Measurements from ENCODE around the gene STAT2. TPM values are rescaled to one million over a fixed set of nuclear protein-coding genes. Genes with fewer than 3 reads are reported as not detected.

Gene STAT2
- total RNA-seq, 2 donors from 2014 or later = 161 to 192 TPM

- DNase-seq (ENCODE audit: low spot score) = no peak
- no peak overlapping the region for H3K4me3 ChIP-seq
Measured at GRCh38 chr12:56382611-56383010, 22.7 kb upstream of the STAT2 start.

GRCh38 chr12:56377989-56378316, 18.0 kb upstream of the STAT2 start:
- ATAC-seq (ENCODE audit: insufficient number of reproducible peaks, low FRiP score, low read depth) (no peak), DNase-seq (ENCODE audit: low spot score) (no peak)
- Histone ChIP-seq H3K9me3 (no peaks in the 10 kb centered on the region), H3K4me3 (no peak overlapping the region), H3K4me1 (ENCODE audit: control insufficient read depth in 1 of 2, low read depth in 2 of 2) (no peaks in the 10 kb centered on the region), H3K36me3 (no peaks in the 10 kb centered on the region), H3K27ac (no peak overlapping the region), H3K27me3 (replicated peaks; ENCODE audit: insufficient read depth) (no peaks in the 10 kb centered on the region)
- TF ChIP-seq CTCF (IDR thresholded peaks at IDR 0.05) = no peak

More at GRCh38 chr12:56382611-56383010, 22.7 kb upstream of the STAT2 start:
- H3K27me3 ChIP-seq (replicated peaks; ENCODE audit: insufficient read depth) = no peaks in the 10 kb centered on the region
- no peak for TF ChIP-seq CTCF (IDR thresholded peaks at IDR 0.05)
- H3K36me3 ChIP-seq = no peaks in the 10 kb centered on the region
- no peak for ATAC-seq (ENCODE audit: insufficient number of reproducible peaks, low FRiP score, low read depth)
- H3K9me3 ChIP-seq = no peaks in the 10 kb centered on the region
- no peak overlapping the region for H3K27ac ChIP-seq
- no peaks in the 10 kb centered on the region for H3K4me1 ChIP-seq (ENCODE audit: control insufficient read depth in 1 of 2, low read depth in 2 of 2)

GRCh38 chr12:56377310-56377988, 17.5 kb upstream of the STAT2 start:
- Histone ChIP-seq H3K4me1 (ENCODE audit: control insufficient read depth in 1 of 2, low read depth in 2 of 2) (no peaks in the 10 kb centered on the region), H3K27ac (no peak overlapping the region), H3K27me3 (replicated peaks; ENCODE audit: insufficient read depth) (no peaks in the 10 kb centered on the region), H3K4me3 (no peak overlapping the region), H3K9me3 (no peaks in the 10 kb centered on the region), H3K36me3 (no peaks in the 10 kb centered on the region)
- DNase-seq (ENCODE audit: low spot score) = no peak
- no peak for ATAC-seq (ENCODE audit: insufficient number of reproducible peaks, low FRiP score, low read depth)
- no peak for TF ChIP-seq CTCF (IDR thresholded peaks at IDR 0.05)

- H3K4me1 ChIP-seq (ENCODE audit: control insufficient read depth in 1 of 2, low read depth in 2 of 2) = no peaks in the 10 kb centered on the region
- H3K27me3 ChIP-seq (replicated peaks; ENCODE audit: insufficient read depth) = no peaks in the 10 kb centered on the region
- no peak for TF ChIP-seq CTCF (IDR thresholded peaks at IDR 0.05)
- no peaks in the 10 kb centered on the region for H3K9me3 ChIP-seq
- H3K27ac ChIP-seq = no peak overlapping the region
- no peak overlapping the region for H3K4me3 ChIP-seq
- no peak for DNase-seq (ENCODE audit: low spot score)
- no peaks in the 10 kb centered on the region for H3K36me3 ChIP-seq
- ATAC-seq (ENCODE audit: insufficient number of reproducible peaks, low FRiP score, low read depth) = no peak
Measured at GRCh38 chr12:56375598-56376434, 15.9 kb upstream of the STAT2 start.

GRCh38 chr12:56374726-56375597, 15.1 kb upstream of the STAT2 start:
- ATAC-seq (ENCODE audit: insufficient number of reproducible peaks, low FRiP score, low read depth) (no peak), DNase-seq (ENCODE audit: low spot score) (no peak)
- Histone ChIP-seq H3K27me3 (replicated peaks; ENCODE audit: insufficient read depth) (no peaks in the 10 kb centered on the region), H3K9me3 (no peaks in the 10 kb centered on the region), H3K36me3 (no peaks in the 10 kb centered on the region), H3K4me1 (ENCODE audit: control insufficient read depth in 1 of 2, low read depth in 2 of 2) (no peaks in the 10 kb centered on the region), H3K27ac (no peak overlapping the region), H3K4me3 (no peak overlapping the region)
- TF ChIP-seq CTCF (IDR thresholded peaks at IDR 0.05) = no peak

Data from thoracic aorta (tissue), 2 donors.